Stomach smooth muscle (tissue), 2 donors: ENCODE data around the gene DSTYK.

Experiments
- H3K27ac ChIP-seq: one replicate; pipeline ENCODE4 v1.7.0; 2013; ENCODE audit warnings: mild to moderate bottlenecking, low read length, inconsistent platforms
- H3K27me3 ChIP-seq, 2 donors: one replicate each; pipeline ENCODE4 v1.7.0; 2013; ENCODE audit warnings: low read length in 2 of 2; ENCODE audit not compliant: insufficient read depth in 2 of 2, control insufficient read depth in 1 of 2
- H3K36me3 ChIP-seq, 2 donors: one replicate each; pipeline ENCODE4 v1.7.0; 2013; ENCODE audit warnings: low read length in 2 of 2; ENCODE audit not compliant: control insufficient read depth in 2 of 2, insufficient read depth in 2 of 2
- H3K4me1 ChIP-seq: one replicate; pipeline ENCODE4 v1.7.0; 2013; ENCODE audit warnings: low read length; ENCODE audit not compliant: control insufficient read depth, insufficient read depth
- H3K4me3 ChIP-seq, 2 donors: one replicate each; pipeline ENCODE4 v1.7.0; 2013; ENCODE audit warnings: low read length in 2 of 2
- H3K9ac ChIP-seq, 2 donors: one replicate each; pipeline ENCODE4 v1.7.0; 2013; ENCODE audit warnings: low read length in 2 of 2, mild to moderate bottlenecking in 1 of 2
- H3K9me3 ChIP-seq, 2 donors: one replicate each; pipeline ENCODE4 v1.7.0; 2013; ENCODE audit warnings: low read length in 2 of 2; ENCODE audit not compliant: control insufficient read depth in 2 of 2
- donor health status: healthy.
- donor health status: Pancreatic carcinoma.

The DSTYK gene

GRCh38 chr1:205128050-205128449, 83.5 kb downstream of the DSTYK start:
- Histone ChIP-seq H3K4me3 (no peak overlapping the region), H3K4me1 (no peaks in the 10 kb centered on the region), H3K9me3 (no peaks in the 10 kb centered on the region), H3K9ac (no peak overlapping the region), H3K27ac (no peak overlapping the region), H3K36me3 (no peaks in the 10 kb centered on the region), H3K27me3 (peaks cover 0 to 2% of the 10 kb centered on the region in 2 donors)

- no peaks in the 10 kb centered on the region for H3K9me3 ChIP-seq
- no peak overlapping the region for H3K4me3 ChIP-seq
Observed at GRCh38 chr1:205127646-205128045, 83.9 kb downstream of the DSTYK start.

GRCh38 chr1:205124726-205125125, 86.8 kb downstream of the DSTYK start:
- H3K36me3 ChIP-seq: no peaks in the 10 kb centered on the region
- H3K9ac ChIP-seq: no peak overlapping the region
- H3K4me1 ChIP-seq: peaks cover 14% of the 10 kb centered on the region
- H3K27ac ChIP-seq: no peak overlapping the region
- H3K9me3 ChIP-seq: no peaks in the 10 kb centered on the region
- no peak overlapping the region for H3K4me3 ChIP-seq
- no peaks in the 10 kb centered on the region for H3K27me3 ChIP-seq

More at GRCh38 chr1:205127646-205128045, 83.9 kb downstream of the DSTYK start:
- peaks cover 0 to 2% of the 10 kb centered on the region in 2 donors for H3K27me3 ChIP-seq
- no peak overlapping the region for H3K9ac ChIP-seq
- peaks cover 1% of the 10 kb centered on the region for H3K4me1 ChIP-seq
- H3K27ac ChIP-seq: no peak overlapping the region
- H3K36me3 ChIP-seq: no peaks in the 10 kb centered on the region

- no peaks in the 10 kb centered on the region for H3K36me3 ChIP-seq
- H3K9ac ChIP-seq: peak overlapping the region; percentile 93 to 99
- no peaks in the 10 kb centered on the region for H3K9me3 ChIP-seq
- H3K4me1 ChIP-seq: peaks cover 14% of the 10 kb centered on the region
- peak overlapping the region; percentile 94 to 100 for H3K4me3 ChIP-seq
- H3K27ac ChIP-seq: peak overlapping the region; percentile 97
- no peaks in the 10 kb centered on the region for H3K27me3 ChIP-seq
Observed at GRCh38 chr1:205122489-205122882, 89.0 kb downstream of the DSTYK start.

- Histone ChIP-seq H3K27me3 (no peaks in the 10 kb centered on the region), H3K27ac (peak within 1 kb of the TSS; percentile 97), H3K4me1 (peaks cover 14% of the 10 kb centered on the region), H3K36me3 (no peaks in the 10 kb centered on the region), H3K9ac (peak within 1 kb of the TSS; percentile 93 to 99), H3K4me3 (peak within 1 kb of the TSS; percentile 94 to 100), H3K9me3 (no peaks in the 10 kb centered on the region)
Observed at GRCh38 chr1:205121660-205122488, 89.6 kb downstream of the DSTYK start, which contains the start of gene RBBP5. TSS of gene RBBP5 (minus strand) at chr1:205121978. CDS start at chr1:205121873, 105 bp downstream.

- Histone ChIP-seq H3K4me1 (peaks cover 14% of the 10 kb centered on the region), H3K27ac (no peak overlapping the region), H3K27me3 (no peaks in the 10 kb centered on the region), H3K36me3 (peaks cover 3 to 4% of the 10 kb centered on the region in 2 donors), H3K9me3 (no peaks in the 10 kb centered on the region), H3K9ac (no peak overlapping the region), H3K4me3 (no peak overlapping the region)
Observed at GRCh38 chr1:205118752-205119151, 92.8 kb downstream of the DSTYK start.

- Histone ChIP-seq H3K4me1 (no peaks in the 10 kb centered on the region), H3K4me3 (no peak overlapping the region), H3K9me3 (no peaks in the 10 kb centered on the region), H3K27me3 (no peaks in the 10 kb centered on the region), H3K9ac (no peak overlapping the region), H3K36me3 (peaks cover 13 to 17% of the 10 kb centered on the region in 2 donors), H3K27ac (no peak overlapping the region)
Observed at GRCh38 chr1:205111354-205111753, 100.1 kb downstream of the DSTYK start.

- H3K9me3 ChIP-seq: no peaks in the 10 kb centered on the region
- H3K9ac ChIP-seq: no peak overlapping the region
- no peaks in the 10 kb centered on the region for H3K27me3 ChIP-seq
- no peak overlapping the region for H3K4me3 ChIP-seq
- no peak overlapping the region for H3K27ac ChIP-seq
- H3K36me3 ChIP-seq: peaks cover 19 to 28% of the 10 kb centered on the region in 2 donors
- H3K4me1 ChIP-seq: no peaks in the 10 kb centered on the region
Observed at GRCh38 chr1:205109711-205110110, 101.8 kb downstream of the DSTYK start.

GRCh38 chr1:205109269-205109668, 102.2 kb downstream of the DSTYK start:
- no peaks in the 10 kb centered on the region for H3K9me3 ChIP-seq
- peaks cover 22 to 30% of the 10 kb centered on the region in 2 donors for H3K36me3 ChIP-seq
- no peaks in the 10 kb centered on the region for H3K27me3 ChIP-seq
- no peaks in the 10 kb centered on the region for H3K4me1 ChIP-seq
- no peak overlapping the region for H3K4me3 ChIP-seq
- no peak overlapping the region for H3K27ac ChIP-seq
- H3K9ac ChIP-seq: no peak overlapping the region

- H3K9ac ChIP-seq: no peak overlapping the region
- H3K4me3 ChIP-seq: no peak overlapping the region
- H3K9me3 ChIP-seq: no peaks in the 10 kb centered on the region
- no peak overlapping the region for H3K27ac ChIP-seq
- H3K4me1 ChIP-seq: no peaks in the 10 kb centered on the region
- no peaks in the 10 kb centered on the region for H3K27me3 ChIP-seq
- H3K36me3 ChIP-seq: peaks cover 23 to 32% of the 10 kb centered on the region in 2 donors
Observed at GRCh38 chr1:205108464-205108863, 103.0 kb downstream of the DSTYK start.

GRCh38 chr1:205107327-205107726, 104.2 kb downstream of the DSTYK start:
- H3K27me3 ChIP-seq: no peaks in the 10 kb centered on the region
- no peaks in the 10 kb centered on the region for H3K9me3 ChIP-seq
- peaks cover 27 to 33% of the 10 kb centered on the region in 2 donors for H3K36me3 ChIP-seq
- H3K9ac ChIP-seq: no peak overlapping the region
- H3K4me3 ChIP-seq: no peak overlapping the region
- no peak overlapping the region for H3K27ac ChIP-seq
- no peaks in the 10 kb centered on the region for H3K4me1 ChIP-seq
